Activated T-helper 1 cell treated with Interleukin-2 at 50 U/mL for 16 hours (primary cell): ENCODE results near the gene CFAP74.

Source experiments
- DNase-seq: peaks from one replicate; pipeline ENCODE4 v3.0.0-alpha.2; 2020; ENCODE audit warnings: low read depth

The CFAP74 gene

GRCh38 chr1:1969953-1970716, 33.5 kb downstream of the CFAP74 start:
- no peak for DNase-seq

DNA sequence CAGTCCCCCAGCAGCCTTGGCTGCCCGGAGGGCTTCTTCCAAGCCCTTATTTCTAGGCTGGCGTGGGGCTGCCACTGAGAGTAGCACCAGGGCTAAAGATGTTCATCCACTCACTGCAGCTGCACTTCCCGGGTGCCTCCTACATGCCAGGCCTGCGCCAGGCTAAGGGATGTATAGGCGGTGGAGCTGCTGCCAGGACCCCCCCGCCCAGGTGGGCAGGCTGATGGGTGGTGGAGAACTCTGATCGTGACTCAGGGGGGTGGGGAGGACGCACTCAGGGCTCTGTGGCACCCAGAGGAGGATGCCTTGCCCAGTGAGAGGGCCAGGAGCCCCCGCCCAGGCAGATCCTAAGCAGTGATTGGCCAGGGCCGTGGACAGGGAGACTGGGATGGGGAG, 34.1 kb downstream of the CFAP74 start:
- DNase-seq: no peak

GRCh38 chr1:1968767-1969504, 34.6 kb downstream of the CFAP74 start:
- DNase-seq: no peak

- DNase-seq: no peak
Observed at GRCh38 chr1:1967879-1968278, 35.7 kb downstream of the CFAP74 start.

DNA sequence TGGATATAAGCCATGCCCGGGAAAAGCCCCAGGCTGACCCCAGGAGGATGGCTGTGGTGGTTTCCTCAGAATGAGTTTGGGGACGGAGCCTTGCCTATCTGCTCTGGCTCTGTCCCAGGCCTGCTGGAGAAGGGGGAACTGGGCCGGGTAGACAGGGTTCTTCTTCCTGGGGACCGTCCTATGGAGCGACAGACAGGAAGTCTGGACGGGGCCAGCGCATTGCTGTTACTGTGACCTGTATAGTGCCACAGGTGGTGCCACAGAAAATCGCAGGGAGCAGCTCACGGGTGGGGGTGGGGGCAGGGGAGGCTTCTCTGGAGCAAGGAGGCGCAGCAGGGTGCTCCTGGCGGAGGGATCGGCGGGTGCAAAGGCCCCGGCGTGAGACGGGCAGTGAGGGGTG, 36.4 kb downstream of the CFAP74 start:
- no peak for DNase-seq

DNA sequence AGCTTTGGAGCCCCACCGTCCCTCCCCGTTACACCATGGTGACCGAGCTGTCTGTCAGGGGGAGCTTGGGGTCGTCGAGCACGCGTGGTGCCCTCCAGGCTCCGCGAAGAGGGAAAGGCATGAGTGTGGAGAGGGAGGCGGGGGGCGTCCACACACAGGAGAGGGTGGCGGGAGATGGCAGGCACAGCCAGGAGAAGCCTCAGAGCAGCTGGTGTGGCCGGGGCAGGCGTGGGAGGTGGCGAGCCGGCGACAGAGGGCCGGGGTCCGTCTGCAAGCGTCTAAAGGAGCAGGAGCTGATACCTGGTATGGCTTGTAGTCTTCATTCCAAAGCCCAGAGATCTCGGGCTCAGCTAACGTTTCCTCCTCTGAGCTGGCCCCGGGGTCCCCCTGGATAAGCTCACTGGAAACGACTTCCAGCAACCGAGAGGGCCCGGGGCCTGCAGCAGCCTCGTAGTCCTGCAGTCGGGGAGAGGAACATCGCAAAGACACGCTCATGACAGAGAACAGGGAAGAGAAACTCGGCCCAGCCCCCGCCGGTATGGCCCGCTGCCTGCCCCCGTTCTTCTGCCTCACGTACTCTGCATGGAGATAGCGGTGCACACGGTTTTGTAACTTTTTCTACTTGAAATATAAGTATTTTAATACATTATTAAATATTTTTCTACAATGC, 37.4 kb downstream of the CFAP74 start:
- no peak for DNase-seq

DNA sequence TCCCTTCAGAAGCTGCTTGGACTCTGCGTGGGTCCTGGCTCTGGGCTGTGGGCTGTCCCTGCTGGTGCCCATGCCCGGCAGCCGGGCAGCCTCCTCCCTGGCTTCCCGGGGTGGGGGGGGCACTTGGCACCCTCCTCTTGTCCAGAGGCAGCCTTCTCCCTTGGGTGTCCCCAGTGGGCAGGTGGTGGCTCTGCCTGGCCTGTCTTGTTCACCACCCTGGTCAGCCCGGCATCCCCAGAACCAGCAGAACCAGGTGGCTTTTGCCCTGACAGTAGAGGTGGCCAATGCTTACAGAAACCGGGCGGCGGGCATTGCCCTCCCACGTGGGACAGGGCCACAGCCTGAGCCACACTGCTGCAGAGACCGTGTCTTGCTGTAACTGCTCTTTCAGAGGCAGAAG, 38.0 kb downstream of the CFAP74 start:
- DNase-seq: no peak

DNA sequence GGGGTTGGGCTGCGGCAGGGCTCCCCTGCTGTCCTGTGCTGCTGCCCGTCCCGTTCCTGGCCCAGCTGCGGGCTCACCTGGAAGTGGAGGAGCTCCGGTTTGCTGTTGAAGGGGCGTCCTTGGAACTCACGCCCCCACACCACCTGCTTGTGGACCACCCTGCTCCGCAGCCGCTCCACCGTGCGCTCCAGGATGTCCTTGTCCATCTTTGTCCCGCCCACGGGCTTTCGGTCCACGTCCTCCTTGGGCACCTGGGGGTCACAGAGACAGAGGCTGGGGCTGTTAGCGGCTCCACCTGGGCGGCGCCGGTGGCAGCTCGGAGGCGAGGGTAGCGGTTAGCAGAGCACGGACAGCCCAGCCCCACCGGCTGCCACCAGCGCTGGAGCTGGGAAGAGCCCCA, 38.8 kb downstream of the CFAP74 start:
- no peak for DNase-seq

- no peak for DNase-seq
Observed at GRCh38 chr1:1963570-1963969, 40.0 kb downstream of the CFAP74 start.

DNA sequence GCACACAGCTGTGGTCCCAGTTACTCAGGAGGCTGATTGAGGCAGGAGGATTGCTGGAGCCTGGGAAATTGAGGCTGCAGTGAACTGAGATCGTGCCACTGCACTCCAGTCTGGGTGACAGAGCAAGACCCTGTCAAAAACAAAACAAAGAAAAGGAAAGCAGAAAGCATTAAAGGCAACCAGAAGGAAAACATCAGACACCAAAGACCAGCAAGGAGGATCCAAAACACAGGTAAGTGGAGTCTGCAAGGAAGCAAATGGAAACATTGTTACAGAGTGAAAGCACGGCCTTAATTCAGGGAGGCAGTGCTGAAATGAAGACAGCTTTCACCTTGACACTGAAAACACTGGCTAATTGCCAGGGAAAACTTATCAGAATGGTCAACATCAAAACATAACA, 40.8 kb downstream of the CFAP74 start:
- no peak for DNase-seq

DNA sequence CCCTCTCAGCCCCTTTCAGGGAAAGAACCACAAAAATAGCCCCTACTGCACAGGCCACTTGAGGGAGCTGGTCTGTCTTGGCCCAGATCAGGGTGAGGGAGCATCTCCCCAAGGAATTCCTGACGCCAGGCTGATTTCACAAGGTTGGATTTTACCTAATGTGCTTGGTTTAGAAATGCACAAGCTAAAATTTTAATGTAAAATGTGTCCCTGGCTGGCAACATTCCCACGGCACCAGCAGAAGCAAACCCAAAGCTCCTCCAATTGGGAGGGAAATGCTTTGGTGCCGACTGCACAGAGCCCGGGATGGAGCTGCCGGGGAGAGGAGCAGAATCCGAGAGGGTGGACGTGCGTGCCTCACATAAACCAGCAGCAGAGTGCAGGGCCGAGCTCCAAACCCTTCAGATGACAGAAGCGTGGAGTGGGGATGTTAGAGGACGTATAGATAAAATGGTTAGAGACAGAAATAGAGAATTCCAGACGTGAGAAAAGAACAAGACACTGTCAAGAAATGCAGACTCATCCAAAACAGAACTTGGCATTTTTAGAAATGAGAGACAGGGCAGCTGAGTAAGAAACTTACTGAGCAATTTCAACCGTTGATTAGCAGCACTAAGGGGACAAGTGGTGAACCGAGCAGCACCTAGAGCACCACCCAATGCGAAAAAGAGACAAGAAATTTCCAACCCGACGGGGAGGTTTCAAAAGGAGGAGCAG, 42.9 kb downstream of the CFAP74 start:
- DNase-seq: no peak

DNA sequence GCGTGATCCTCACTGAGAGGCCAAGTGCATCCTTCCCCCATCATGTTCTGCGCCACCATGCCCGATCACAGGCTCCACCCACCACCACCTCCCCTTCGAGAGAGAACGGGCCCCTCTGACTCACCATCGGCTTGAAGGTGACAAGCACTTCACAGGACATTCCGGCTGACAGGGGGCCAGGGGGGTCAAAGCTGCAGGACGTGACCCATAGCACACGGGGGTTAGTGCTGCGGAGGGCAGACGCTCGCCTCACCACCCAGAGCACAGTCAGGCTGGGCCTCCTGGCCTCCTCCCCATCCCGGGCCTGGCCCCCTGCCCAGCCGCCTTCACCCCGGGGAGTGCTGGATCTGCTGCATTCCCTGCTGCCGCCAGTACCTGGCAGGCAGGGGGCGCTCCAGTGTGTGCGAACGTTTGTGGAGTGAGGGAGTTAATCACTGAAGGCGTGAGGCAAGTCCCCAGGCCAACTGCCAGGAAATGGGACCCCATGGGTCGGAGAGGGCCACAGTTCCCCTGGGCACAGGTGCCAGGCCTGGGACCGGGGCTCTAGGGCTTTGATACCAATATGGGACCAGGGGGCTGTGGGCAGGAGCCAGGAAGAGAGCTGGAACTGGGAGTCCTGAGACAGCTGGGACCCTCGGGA, 43.6 kb downstream of the CFAP74 start:
- DNase-seq: peak; percentile 38

DNA sequence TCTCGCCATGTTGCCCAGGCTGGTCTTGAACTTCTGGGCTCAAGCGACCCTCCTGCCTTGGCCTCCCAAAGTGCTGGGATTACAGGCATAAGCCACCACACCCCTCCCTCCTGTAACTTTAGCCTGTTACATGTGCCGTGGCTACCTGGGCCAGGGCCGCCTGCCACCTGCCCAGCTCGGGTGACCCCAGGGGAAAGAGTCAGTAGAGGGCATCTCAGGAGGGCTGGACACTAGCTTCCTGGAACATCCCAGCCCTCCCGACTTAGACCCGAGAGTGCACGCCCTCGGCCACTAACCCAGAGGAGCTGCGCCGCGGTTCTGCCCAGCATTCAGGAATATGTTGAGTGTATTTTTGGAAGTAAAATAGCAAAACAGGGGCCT, 44.1 kb downstream of the CFAP74 start:
- DNase-seq: no peak

GRCh38 chr1:1958071-1958541, 45.5 kb downstream of the CFAP74 start:
- DNase-seq: no peak

DNA sequence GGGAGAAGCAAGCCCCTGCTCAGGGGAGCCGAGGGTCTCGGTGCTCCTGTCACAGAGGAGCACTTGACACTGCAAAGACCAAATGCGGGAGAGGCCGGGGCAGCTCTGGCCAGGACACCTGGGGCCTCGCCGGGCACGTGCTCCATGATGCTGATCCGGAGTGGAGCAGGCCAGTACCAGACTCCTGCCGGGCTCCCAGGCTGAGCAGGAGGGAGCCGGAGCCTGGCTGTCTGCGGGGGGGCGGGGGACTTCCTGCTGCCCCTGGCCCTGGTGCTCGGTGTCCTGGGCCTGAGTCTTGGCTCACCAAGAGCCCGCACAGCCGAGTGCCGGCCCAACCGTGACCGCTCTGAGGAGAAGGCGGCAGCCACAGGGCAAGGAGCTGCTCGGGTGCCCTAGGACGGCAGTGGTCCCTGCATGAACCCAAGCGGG, 46.0 kb downstream of the CFAP74 start:
- no peak for DNase-seq

DNA sequence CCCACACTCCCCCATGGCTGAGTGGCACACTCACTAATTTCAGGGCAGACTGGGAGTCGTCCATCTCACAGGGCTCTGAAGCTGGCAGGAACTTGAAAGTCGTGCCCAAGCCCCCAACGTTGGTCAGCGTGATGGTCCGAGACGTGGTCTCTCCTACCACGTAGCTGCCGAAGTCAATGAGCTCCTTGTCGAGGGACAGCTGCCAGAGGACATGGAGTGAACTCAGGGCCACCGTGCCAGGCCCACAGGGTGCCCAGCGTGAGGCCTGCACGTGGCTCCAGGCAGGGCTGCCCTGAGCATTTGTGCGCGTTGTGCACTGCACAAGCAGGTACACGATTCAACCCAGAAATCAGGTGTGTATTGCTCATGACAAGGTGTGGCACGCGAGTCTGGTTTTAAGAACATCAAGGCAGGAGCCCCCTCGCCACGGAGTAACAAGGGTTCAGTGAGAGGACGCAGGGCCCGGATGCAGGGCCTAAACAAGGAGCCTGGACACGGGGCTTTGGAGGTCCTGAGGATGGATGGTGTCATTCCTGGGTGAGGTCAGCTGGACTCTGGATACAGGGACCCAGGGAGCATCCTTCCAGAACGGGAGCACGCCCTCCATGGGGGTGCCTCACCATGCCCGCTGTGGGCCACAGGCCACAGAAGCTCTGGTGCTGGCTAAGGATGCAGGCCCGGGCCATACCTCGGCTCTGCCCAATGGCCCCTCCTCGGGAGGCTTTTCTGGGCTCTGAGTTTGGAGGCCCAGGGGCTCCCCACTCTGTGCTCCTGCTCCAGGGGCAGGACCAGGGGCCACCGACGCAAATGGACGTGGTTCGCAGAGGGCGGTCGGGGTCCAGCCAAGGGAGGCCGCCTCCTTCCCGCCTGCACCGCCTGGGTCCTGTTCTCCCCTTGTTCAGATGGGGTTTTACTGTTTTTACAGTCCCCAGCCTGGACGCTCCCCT, 46.7 kb downstream of the CFAP74 start:
- no peak for DNase-seq

GRCh38 chr1:1956101-1956500, 47.5 kb downstream of the CFAP74 start:
- no peak for DNase-seq

DNA sequence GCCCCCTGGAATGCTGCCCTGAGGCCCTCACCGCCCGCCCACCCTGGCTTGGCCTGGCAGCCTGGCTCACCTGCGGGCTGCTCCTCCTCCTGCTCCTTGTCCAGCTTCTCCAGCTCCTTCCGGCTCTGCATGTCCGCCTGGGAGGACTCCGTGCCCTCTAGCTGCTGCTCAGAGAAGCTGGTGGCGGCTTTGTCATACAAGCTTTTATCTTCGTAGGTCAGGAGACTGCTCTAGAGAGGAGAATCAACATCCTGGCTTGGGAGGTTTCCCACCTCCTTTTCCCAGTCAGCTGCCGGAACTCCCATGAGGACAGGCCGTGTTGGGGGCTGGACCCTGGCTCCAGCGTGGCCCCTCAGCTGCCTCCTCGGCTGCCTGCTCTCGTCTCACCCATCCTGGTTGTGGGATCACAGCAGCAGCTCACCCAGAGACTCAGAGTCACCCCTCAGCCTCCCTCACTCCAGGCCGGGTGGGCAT, 47.9 kb downstream of the CFAP74 start:
- no peak for DNase-seq

DNA sequence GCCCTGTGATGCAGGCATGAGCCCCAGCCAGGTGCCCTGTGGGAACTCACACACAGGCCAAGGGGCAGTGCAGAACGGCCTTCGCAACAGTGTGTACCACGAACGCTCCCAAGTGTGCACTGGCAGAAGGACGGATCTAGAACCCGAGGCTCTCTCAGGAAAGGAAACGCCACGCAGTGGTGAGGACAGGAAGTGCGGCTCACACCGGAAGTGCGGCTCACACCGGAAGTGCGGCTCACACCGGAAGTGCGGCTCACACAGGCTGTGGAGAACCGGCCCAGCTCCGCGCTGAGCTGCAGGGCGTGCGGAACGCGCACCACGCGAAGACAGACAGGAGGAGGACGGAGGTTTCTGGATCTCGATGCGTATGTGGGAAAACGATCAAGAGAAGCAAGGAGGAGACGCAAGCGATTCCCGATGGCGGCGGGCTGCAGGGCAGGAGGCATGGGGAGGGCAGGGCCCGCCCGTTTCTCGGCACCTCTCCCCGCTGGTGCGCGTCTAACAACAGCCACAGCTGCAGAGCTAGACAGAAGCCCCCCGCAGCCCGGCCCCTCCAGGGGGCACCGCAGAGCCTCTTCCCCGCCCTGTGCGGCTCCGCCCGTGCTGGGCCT, 48.6 kb downstream of the CFAP74 start:
- DNase-seq: no peak

DNA sequence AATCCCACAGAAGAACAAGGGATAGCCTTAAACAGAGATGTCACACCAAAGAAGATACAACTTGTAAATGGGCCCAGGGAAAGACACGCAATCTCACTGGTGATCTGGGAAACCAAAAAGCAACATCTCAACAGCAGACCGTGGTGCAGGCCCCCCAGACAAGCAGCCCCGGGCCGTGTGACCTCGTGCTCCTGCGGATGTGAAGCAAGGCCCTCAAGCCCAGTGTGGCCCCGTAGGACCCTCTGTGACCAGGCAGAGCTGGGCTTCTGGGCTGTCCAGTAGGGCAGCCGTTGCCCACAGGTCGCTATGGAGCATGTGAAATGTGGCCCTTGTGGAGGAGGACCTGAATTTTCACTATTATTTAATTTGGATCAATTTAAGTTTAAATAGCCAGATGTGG, 49.6 kb downstream of the CFAP74 start:
- DNase-seq: no peak
